RCC 7860 (cell line): ENCODE results near the gene PHKB.
"Not testable (repeated sequence)": the region's sequence is repeated elsewhere in the genome, so short reads cannot be mapped to it uniquely, and the experiment has no call there.

Source experiments
- DNase-seq: peaks from one replicate; pipeline ENCODE4 v3.0.0-alpha.2; 2015; ENCODE audit warnings: low spot score
- FAIRE-seq: peaks from 2 replicates; lab custom pipeline; 2012; peaks lifted over from hg19 to GRCh38; lab: Jason Lieb, UNC

The PHKB gene

DNA sequence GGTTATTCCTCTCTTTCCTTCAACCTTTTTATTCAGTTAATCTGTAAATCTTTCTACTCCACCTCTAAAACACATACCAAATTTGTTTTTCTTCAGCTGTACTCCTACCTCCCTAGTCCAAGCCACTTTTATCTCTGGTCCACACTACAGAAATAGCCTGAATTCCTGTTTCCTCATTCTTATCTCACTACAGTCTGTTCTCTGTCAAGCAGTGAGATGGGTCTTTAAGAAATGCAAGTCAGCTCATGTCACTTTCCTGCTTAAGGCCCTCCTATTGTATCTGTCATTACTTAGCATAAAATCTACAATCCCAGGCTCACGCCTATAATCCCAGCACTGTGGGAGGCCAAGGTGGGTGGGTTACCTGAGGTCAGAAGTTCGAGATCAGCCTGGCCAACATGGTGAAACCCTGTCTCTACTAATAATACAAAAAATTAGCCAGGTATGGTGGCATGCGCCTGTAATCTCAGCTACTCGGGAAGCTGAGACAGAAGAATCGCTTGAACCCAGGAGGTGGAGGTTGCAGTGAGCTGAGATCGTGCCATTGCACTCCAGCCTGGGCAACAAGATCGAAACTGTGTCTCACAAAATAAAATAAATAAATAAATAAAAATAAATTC, 7.0 kb downstream of the PHKB start:
- not testable (repeated sequence) for DNase-seq, FAIRE-seq

DNA sequence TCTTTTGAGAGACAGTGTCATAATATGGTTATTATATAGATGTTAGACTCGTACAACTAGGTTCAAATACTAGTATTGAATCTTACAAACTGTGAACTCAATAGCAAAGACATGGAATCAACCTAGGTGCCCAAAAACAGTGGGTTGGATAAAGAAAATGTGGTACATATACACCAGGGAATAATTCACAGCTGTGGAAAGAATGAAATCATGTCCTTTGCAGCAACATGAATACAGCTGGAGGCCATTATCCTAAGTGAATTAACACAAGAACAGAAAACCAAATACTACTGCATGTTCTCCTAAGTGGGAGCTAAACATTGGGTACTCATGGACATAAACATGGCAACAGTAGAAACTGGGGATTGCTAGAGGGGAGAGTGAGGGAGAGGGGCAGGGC, 8.1 kb downstream of the PHKB start:
- FAIRE-seq (no peak), DNase-seq (no peak)

DNA sequence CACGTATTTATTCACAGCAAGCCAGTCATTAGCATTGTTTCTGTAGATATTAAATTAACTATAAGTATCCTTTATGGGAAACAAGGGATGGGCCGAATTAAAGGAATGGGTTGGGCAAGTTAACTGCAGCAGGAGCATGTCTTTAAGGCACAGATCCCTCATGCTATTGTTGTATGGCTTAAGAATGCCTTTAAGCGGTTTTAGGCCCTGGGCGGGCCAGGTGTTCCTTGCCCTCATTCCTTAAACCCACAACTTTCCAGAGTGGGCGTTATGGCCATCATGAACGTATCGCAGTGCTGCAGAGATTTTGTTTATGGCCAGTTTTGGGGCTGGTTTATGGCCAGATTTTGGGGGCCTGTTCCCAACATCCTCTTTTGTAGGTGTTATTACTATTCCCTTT, 9.1 kb downstream of the PHKB start:
- FAIRE-seq: no peak
- no peak for DNase-seq

DNA sequence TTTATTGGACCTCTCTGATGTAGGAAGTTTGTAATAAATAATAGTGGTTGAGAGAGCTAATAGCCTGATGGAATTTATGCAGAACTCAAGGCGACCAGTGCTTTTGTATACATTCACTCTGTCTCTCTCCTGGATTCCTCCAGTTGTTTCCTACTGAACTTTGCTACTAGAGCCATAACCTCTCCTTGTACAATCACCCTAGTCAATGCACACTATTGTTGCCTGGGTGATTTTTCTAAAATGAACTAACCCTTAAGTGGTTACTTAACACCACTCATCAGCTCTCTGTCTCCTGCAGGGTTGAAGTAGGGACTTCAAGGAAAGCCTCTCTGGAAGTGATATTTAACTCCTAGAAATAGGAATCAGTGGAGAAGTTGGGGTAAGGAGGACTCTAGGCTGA, 9.7 kb downstream of the PHKB start:
- no peak for FAIRE-seq
- no peak for DNase-seq

DNA sequence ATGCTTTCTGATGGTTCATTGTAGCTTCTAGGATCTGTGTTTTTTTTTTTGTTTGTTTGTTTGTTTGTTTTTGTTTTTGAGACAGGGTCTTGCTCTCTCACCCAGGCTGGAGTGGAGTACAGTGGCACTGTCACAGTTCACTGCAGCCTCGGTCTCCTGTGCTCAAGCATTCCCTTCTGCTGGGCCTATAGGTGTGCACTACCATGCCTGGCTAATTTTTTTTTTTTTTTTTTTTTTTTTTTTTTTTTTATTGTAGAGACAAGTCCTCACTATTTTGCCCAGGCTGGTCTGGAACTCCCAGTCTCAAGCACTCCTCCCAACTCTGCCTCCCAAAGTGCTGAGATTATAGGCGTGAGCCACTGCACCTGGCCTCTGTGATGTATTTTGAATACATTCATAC, 11.9 kb downstream of the PHKB start:
- FAIRE-seq, DNase-seq: not testable (repeated sequence)

DNA sequence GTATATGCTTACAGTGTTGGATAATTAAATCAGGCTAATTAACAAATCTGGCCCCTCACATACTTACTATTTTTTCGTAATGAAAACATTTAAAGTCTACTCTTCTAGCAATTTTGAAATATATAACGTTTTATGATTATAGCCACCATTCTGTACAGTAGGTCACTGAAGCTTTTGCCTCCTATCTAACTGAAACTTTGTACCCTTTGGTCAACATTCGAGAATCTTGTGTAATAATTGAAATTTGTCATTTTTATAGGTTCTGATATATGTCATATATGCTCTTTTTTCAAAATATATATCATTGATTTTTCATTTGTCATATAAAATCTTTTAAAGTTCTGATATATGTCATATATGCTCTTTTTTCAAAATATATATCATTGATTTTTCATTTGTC, 12.7 kb downstream of the PHKB start:
- peak; percentile 47 for FAIRE-seq
- DNase-seq: no peak

DNA sequence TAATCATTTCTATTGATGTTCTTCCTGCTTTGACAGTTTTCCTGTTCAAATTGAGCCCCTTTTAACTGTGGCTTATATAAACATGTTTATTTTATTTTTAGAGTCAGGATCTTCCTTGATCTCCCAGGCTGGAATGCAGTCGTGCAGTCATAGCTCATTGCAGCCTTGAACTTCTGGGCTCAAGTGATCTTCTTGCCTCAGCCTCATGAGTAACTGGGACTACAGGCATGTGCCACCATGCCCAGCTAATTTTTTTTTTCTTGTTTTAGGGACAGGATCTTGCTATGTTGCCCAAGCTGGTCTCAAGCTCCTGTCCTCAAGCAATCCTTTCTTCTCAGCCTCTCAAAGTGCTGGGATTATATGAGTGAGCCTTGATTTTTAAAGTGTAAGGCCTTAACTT, 14.7 kb downstream of the PHKB start:
- no peak for DNase-seq
- FAIRE-seq: no peak

DNA sequence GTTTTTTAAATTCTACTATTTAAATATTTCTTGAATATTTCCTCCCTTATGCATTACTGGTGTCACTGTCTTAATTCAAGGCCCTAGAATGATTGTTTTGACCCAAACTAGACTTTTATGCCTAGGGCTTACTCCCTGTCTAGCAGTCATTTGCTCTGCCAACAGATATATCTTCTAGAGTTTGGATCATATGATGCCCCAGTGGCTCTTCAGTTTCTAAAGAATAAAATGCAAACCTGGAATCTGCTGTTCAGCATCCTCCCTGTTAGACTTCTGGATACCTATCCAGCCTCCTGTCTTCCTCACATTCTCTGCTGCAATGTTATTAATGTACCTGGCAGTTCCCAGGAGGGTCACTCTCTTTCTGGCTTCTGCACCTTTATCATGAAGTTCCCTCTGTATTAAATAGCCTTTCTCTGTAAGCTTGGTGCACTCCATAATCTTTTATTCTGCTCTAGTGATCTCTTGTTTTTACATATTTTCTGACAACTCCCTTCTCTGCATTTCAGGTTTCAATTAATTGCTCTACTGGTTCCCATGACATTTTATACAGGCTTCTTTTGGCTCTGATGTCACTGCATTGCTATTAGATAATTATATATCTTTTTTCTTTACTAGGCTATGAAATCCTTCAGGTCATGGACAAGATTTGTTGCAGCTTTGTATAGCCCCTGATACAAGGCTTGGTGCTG, 15.7 kb downstream of the PHKB start:
- DNase-seq (no peak), FAIRE-seq (no peak)

DNA sequence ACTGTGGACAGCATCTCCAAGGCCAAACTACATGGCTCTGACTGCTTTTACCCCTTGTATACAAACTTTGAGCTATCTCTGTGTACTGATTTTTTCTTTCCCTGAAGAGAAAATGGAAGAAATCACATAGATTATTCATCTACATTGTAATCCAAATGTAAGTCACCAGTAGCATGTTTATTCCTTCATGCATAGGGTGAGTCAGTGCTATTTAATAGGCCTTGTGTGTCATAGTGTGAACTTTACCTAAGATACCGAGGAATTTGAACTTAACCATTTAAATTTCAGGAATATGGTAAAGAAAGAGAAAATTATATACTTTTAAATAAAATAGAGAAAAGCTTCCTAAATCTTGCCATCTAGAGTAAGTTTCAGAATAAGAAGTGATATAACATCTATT, 16.5 kb downstream of the PHKB start:
- no peak for FAIRE-seq
- no peak for DNase-seq

DNA sequence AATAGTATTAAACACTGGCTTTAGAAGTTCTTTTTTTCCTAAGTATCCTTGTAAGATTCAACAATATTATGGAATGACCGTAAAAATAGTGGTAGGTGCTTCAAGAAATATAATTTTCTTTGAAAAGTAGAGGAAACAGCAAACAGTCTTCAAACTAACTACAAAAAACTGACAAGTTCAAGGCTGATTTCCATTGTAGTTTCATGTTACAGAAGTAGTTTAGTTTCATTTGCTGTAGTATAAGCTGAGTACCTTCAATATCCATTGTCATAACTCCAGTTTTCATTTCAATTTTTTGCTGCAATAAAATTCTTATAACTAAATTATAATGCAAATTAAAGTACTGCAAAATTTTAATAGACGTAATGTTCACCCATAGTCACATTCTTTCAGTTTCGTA, 19.3 kb downstream of the PHKB start:
- FAIRE-seq (no peak), DNase-seq (no peak)

DNA sequence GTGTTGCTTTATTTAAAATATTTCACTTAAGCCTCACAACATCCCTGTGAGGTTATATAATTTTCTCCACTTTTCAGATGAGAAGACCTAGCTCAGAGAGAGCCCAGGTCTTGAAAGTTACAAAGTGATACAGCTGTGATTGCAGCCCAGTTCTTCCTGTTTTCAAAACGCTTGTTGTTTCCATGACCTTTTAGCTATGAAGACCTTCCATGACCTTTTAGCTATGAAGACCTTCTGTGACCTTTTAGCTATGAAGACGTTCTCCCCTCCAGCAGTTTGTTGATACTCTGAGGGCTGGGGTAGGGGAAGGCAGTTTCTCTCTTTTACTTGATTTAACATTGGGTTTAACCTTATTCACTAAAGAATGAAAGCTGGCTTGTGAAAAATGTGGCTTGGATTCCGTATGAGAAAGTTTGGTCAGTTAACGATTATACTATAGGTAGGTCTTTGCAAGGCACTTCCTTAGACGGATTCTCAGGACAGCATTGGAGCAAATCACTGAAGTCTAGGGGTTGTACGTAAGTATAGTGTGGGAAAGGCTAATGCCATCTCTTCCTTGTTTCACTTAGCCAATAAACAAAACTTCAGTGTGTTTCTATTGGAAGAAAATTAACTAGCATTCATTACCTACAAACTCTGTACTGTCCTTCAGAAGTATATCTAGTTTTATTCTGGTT, 20.7 kb downstream of the PHKB start:
- no peak for DNase-seq

DNA sequence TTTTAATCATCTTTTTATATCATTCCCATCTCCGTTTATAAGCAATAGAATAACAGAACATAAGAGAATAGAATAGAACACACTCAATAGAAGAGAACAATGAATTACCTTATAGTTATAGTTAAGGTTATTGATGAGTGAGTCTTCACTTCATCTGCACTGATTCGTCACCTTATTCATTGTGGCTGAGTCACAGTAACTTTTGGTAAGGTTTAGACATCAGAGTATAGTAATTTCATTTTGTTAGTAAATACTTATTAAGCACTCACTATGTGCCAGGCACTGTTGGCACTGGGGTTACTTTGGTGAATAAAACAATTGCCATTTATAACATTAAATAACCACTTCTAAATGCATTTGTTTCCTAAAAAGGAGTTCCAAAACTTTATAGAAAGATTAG, 22.5 kb downstream of the PHKB start:
- no peak for FAIRE-seq
- DNase-seq: no peak

More for the DNA sequence above, 20.7 kb downstream of the PHKB start:
- no peak for FAIRE-seq

DNA sequence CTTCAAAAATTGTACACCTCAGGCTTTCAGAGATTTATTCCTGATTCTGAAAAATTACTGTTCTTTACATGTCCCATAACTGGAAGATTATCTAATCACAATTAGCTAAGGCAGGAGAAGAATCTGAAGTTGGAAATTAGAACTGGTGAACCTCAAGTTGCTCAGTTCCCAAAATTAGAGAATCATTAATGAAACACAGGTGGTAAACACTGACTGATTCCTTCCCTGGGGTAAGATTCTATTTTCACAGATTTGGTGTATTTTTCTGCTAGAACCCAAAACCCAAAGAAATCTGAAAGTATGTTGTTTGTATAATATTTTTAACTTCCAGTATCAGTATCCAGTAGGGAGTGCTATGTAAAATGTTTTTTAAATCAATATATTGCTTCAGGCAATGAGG, 25.7 kb downstream of the PHKB start:
- no peak for FAIRE-seq
- no peak for DNase-seq

DNA sequence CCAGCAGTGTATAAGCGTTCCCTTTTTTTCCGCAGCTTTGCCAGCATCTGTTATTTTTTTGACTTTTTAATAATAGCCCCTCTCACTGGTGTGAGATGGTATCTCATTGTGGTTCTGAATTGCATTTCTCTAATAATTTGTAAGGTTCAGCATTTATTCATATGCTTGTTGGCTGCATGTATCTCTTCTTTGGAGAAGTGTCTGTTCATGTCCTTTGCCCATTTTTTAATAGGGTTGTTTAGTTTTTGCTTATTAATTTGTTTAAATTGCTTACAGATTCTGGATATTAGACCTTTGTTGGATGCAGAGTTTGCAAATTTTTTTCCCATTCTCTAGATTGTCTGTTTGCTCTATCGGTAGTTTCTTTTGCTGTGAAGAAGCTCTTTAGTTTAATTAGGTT, 26.9 kb downstream of the PHKB start:
- FAIRE-seq (no peak), DNase-seq (no peak)

DNA sequence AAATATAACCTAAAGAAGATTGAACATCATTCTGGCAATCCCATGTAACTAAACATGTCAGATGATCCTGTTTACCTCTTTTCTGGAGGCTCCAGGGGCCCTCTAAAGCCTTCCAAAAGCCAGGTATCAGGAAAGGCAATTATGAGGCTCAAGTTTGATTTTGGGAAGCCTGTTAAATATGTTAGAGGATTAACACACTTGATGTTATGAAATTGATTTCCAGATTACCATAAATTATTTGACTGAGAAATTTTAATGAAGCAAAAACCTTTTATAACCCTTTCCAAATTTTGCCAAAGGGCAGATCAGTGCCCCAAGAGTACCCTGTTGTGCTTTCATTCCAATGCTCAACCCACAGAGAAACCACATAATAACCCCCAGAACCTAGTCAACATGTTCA, 29.3 kb downstream of the PHKB start:
- FAIRE-seq: no peak

DNA sequence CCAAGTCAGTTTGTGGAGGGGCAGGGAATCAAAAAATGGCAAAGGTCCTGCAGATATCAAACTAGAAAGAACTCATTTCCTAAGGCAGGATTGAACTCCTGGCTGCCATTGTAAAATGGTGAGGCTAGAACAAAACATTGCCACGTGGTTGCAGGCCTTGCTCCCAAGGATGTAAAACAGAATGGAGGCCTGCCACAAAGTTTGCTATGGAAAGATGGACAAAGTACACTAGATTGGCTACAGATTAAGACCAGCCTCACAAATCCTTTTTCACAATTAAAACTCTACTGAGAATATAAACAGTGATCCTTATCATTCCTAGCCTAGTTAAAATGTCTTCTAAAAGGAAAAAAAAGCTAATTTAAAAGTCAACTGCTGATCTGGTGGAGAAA, 30.9 kb downstream of the PHKB start:
- FAIRE-seq (no peak), DNase-seq (no peak)

More for the DNA sequence above, 29.3 kb downstream of the PHKB start:
- DNase-seq: no peak

DNA sequence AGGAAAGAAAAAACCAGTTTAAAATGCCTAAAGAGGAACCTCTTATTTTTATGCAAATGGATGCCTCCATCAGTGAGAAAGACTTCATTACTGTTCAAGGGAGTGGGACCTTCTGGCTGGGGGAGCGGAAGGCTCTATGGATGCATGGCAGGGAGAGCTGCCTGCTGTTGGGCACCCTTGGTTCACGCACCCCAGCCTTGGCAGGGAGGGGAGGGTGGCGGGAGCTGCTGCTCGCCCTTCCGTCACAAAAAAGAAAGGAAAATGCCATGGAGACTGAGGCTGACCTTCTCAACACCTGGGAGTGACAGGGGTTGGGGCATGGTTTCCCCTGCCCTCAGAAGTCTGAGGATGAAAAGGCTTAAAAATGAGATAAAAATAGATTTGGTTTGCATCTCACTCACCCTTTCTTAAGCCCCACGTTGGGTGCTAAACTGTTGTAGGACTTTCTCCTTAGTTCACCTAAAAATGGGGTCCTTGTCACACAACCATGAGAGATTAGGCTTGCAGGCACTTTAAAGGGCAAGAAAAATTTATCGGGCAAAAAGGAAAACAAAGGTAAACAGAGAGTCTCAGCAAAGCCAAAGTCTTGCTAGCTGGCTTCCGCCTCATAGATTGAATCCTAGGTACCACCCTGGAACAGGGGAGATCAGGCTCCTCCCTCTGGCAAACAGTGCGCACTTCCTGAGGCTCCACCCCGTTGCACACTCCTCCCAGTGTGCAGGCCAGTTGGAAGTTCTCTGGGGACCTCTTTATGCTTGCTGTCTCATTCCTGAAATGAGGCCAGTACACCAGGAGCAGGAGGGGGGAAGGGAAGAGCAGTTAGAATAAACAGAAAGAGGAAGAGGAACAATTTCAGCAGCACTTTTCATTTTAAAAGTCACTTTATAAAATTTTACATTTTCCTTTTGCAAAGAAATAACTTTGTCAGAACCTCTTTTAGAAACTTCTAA, 31.6 kb downstream of the PHKB start:
- no peak for DNase-seq
- no peak for FAIRE-seq

DNA sequence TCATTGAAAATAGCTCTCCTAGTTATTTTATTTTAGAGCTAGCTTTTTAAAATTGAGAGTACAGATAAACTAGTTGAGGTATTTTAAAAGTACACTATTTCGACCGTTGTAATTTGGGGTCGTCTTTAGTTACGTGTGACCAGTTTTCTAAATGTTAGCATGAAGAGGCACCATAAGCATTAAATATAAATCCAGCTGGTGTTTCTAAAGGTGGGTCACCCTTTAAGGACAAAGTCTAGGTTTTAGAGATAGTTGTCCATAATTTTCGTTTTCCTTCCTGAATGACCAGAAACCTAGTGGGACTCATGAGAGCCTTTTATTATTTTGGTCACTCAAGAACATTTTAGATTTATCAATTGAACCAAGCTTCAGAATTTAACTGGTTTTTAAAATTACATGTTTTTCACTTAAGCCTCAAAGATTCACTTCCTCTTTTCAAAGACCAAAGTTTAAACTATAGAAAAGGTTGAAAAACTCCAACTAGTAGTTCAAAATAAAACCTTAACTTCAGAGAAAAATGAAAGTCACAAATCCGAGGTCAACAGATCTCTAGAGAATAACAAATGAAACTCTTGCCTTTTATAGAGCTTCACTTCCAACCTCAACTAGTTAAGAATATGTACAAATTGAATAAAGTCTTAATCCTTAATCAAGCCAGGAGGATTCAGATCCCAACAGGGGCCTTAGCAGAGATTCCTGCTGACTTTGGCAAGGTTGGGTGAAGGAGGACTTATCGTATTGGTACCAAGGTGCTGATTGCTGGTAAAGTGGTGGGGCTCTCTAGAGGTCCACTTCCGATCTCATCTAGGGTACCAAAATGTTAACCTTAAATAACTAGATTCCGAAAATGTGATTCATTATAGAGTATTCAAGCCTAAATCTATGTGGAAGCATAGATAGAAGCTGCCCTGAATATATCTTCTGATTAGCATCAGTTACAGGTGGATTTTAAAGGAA, 32.5 kb downstream of the PHKB start:
- FAIRE-seq (no peak), DNase-seq (no peak)

DNA sequence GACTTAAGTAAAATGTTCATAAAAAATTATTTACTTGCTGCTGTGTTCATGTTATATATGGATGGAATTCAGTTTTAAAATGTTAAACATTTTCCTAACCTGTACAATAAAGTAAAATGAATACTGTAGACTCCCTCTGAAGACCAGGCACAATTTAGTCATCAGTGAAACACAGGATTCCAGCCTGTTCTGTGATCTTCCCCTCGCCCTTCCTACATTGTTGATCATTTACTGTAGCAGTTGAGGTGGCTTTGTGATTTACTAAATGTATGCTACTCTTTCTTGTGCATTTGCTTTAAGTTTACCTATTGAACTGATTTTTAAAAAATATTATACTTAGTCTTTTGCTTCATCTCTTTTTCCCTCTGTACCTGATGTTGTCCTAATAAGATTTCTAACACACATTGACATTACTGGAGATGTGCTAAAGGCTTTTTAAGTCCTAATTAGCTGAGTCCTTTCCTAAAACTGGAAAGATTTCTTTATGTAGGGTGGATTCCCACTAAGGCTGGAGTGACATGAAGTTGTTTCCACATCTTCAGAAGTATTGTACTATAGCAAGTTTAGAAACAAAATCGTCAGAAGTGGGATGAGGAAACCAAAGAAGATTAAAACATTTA, 38.1 kb downstream of the PHKB start:
- DNase-seq (no peak), FAIRE-seq (no peak)
